Measurements from ENCODE around the gene APBB2. TPM values are rescaled to one million over a fixed set of nuclear protein-coding genes. Genes with fewer than 3 reads are reported as not detected.

The APBB2 gene
- total RNA-seq, 1 experiment from 2014 or later: 80.7 TPM

GRCh38 chr4:40811956-40812355 is 402.4 kb downstream of the APBB2 start:
- Histone ChIP-seq H3K9me3 (no peaks in the 10 kb centered on the region), H3K36me3 (ENCODE audit: control insufficient read depth, insufficient read depth, low read length) (no peaks in the 10 kb centered on the region), H3K27me3 (replicated peaks; ENCODE audit: control insufficient read depth, insufficient read depth, low read length) (no peaks in the 10 kb centered on the region), H3K4me3 (ENCODE audit: low read depth, low read length) (no peak overlapping the region), H3K4me1 (no peaks in the 10 kb centered on the region)
- intact Hi-C loops (cut with micrococcal nuclease; ENCODE audit: unreplicated experiment): no loop called here
- POLR2A ChIA-PET: no interaction called here
- H3K27ac Mint-ChIP-seq (ENCODE audit: unreplicated experiment): no peak overlapping the region
- no TSS peak for BruUV-seq (replicated peaks)
- H3K4me1 Mint-ChIP-seq (ENCODE audit: low read depth, unreplicated experiment): no peaks in the 10 kb centered on the region
- no peaks in the 10 kb centered on the region for H3K9me3 Mint-ChIP-seq (ENCODE audit: unreplicated experiment)
- H3K36me3 Mint-ChIP-seq (ENCODE audit: insufficient read depth, unreplicated experiment): peaks cover 34% of the 10 kb centered on the region
- no peak overlapping the region for H3K4me3 Mint-ChIP-seq (ENCODE audit: unreplicated experiment)
- CTCF ChIA-PET: interaction anchor here (0.5 kb wide), 1 partner anchor 19 kb away, joined by 3 read pairs; no protein-coding TSS in a partner anchor
- TF ChIP-seq CTCF (IDR thresholded peaks at IDR 0.05; ENCODE audit: insufficient read depth in 1 of 2, low read depth in 1 of 2, low read length in 1 of 2, severe bottlenecking in 1 of 2, unreplicated experiment in 1 of 2): no peak
- no peak for DNase-seq
- no peaks in the 10 kb centered on the region for H3K27me3 Mint-ChIP-seq (ENCODE audit: insufficient read depth, unreplicated experiment)

GRCh38 chr4:40808926-40809457 is 405.4 kb downstream of the APBB2 start:
- CTCF ChIA-PET: no interaction called here
- Mint-ChIP-seq H3K27me3 (ENCODE audit: insufficient read depth, unreplicated experiment) (no peaks in the 10 kb centered on the region), H3K36me3 (ENCODE audit: insufficient read depth, unreplicated experiment) (peaks cover 30% of the 10 kb centered on the region), H3K27ac (ENCODE audit: unreplicated experiment) (no peak overlapping the region), H3K4me1 (ENCODE audit: low read depth, unreplicated experiment) (no peaks in the 10 kb centered on the region), H3K9me3 (ENCODE audit: unreplicated experiment) (no peaks in the 10 kb centered on the region), H3K4me3 (ENCODE audit: unreplicated experiment) (no peak overlapping the region)
- BruUV-seq (replicated peaks): no TSS peak
- POLR2A ChIA-PET: no interaction called here
- Histone ChIP-seq H3K36me3 (ENCODE audit: control insufficient read depth, insufficient read depth, low read length) (no peaks in the 10 kb centered on the region), H3K27me3 (replicated peaks; ENCODE audit: control insufficient read depth, insufficient read depth, low read length) (no peaks in the 10 kb centered on the region), H3K9me3 (no peaks in the 10 kb centered on the region), H3K4me3 (ENCODE audit: low read depth, low read length) (no peak overlapping the region), H3K4me1 (no peaks in the 10 kb centered on the region)
- TF ChIP-seq CTCF (IDR thresholded peaks at IDR 0.05; ENCODE audit: insufficient read depth in 1 of 2, low read depth in 1 of 2, low read length in 1 of 2, severe bottlenecking in 1 of 2, unreplicated experiment in 1 of 2): no peak
- intact Hi-C loops (cut with micrococcal nuclease; ENCODE audit: unreplicated experiment): loop anchor here (10.0 kb wide), 1 partner anchor 74 kb away; no protein-coding TSS in a partner anchor
- no peak for DNase-seq

DNA sequence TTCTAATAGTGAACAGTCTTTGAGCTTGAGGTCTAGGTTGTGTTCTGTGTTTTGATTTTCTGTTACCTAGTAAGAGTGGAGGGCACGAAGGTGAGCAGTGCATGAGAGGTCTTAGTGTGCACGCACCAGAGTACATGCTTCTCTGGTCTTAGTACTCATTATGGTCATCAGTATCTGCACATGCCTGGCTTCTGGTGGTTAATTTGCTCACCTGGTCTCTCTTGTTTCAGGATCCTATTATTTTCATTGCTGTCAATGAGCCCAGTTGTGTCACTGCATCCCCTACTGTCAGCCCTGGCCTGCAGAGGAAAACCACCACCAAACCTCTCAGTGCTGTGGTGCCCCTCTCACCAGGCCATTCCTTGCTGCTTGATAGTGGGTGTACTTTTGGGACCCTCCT is 409.7 kb downstream of the APBB2 start:
- peak overlapping the region; percentile 56 for H3K27ac Mint-ChIP-seq (ENCODE audit: unreplicated experiment)
- no peak for DNase-seq
- H3K4me3 Mint-ChIP-seq (ENCODE audit: unreplicated experiment): no peak overlapping the region
- Histone ChIP-seq H3K9me3 (no peaks in the 10 kb centered on the region), H3K4me3 (ENCODE audit: low read depth, low read length) (no peak overlapping the region), H3K36me3 (ENCODE audit: control insufficient read depth, insufficient read depth, low read length) (no peaks in the 10 kb centered on the region), H3K4me1 (no peaks in the 10 kb centered on the region), H3K27me3 (replicated peaks; ENCODE audit: control insufficient read depth, insufficient read depth, low read length) (no peaks in the 10 kb centered on the region)
- peaks cover 19% of the 10 kb centered on the region for H3K36me3 Mint-ChIP-seq (ENCODE audit: insufficient read depth, unreplicated experiment)
- CTCF ChIA-PET: no interaction called here
- H3K4me1 Mint-ChIP-seq (ENCODE audit: low read depth, unreplicated experiment): no peaks in the 10 kb centered on the region
- POLR2A ChIA-PET: no interaction called here
- intact Hi-C loops (cut with micrococcal nuclease; ENCODE audit: unreplicated experiment): loop anchor here (10.0 kb wide), 1 partner anchor 70 kb away; no protein-coding TSS in a partner anchor
- H3K9me3 Mint-ChIP-seq (ENCODE audit: unreplicated experiment): no peaks in the 10 kb centered on the region
- no TSS peak for BruUV-seq (replicated peaks)
- H3K27me3 Mint-ChIP-seq (ENCODE audit: insufficient read depth, unreplicated experiment): no peaks in the 10 kb centered on the region
- no peak for TF ChIP-seq CTCF (IDR thresholded peaks at IDR 0.05; ENCODE audit: insufficient read depth in 1 of 2, low read depth in 1 of 2, low read length in 1 of 2, severe bottlenecking in 1 of 2, unreplicated experiment in 1 of 2)

Data from Caco-2 (cell line).